CD14-positive monocyte (primary cell): ENCODE measurements around the gene APC2. TPM values are rescaled to one million over a fixed set of nuclear protein-coding genes. Genes with fewer than 3 reads are reported as not detected.

Source experiments
- DNase-seq, 3 donors: peaks; one replicate each; pipeline ENCODE4 v3.0.0-alpha.2; 2011 to 2022
- H2AFZ ChIP-seq: 2 replicates; pipeline ENCODE4 v1.6.0; 2012; ENCODE audit warnings: mild to moderate bottlenecking, low read depth, low read length, inconsistent platforms; ENCODE audit not compliant: insufficient read depth, poor library complexity, severe bottlenecking
- H3K27ac ChIP-seq, 2 donors: 1 replicate in 1 of 2; 2 replicates in 1 of 2; pipeline ENCODE4 v1.5.1; 2012 to 2013; ENCODE audit warnings: low read length in 2 of 2, control low read depth in 1 of 2, inconsistent platforms in 1 of 2, low read depth in 1 of 2, mild to moderate bottlenecking in 1 of 2
- H3K27me3 ChIP-seq, 2 donors: one replicate each; pipeline versions ENCODE4 v1.6.0 to v1.6.1; 2011 to 2013; ENCODE audit warnings: low read length in 2 of 2; ENCODE audit not compliant: control insufficient read depth in 2 of 2, insufficient read depth in 2 of 2
- H3K36me3 ChIP-seq, 2 donors: replicated peaks in 1 of 2; 1 replicate in 1 of 2; 2 replicates in 1 of 2; pipeline versions ENCODE4 v1.5.1 to v1.6.1; 2012 to 2013; ENCODE audit warnings: low read length in 2 of 2, control low read depth in 1 of 2, inconsistent platforms in 1 of 2, mild to moderate bottlenecking in 1 of 2; ENCODE audit not compliant: insufficient read depth in 2 of 2, control insufficient read depth in 1 of 2
- H3K4me1 ChIP-seq, 2 donors: 1 replicate in 1 of 2; 2 replicates in 1 of 2; pipeline versions ENCODE4 v1.5.1 to v1.6.1; 2012 to 2013; ENCODE audit warnings: low read length in 2 of 2, control low read depth in 1 of 2, inconsistent platforms in 1 of 2, mild to moderate bottlenecking in 1 of 2, moderate library complexity in 1 of 2; ENCODE audit not compliant: insufficient read depth in 2 of 2, control insufficient read depth in 1 of 2
- H3K4me2 ChIP-seq: replicated peaks from 2 replicates; pipeline ENCODE3; 2012; ENCODE audit warnings: low read length, moderate library complexity, mild to moderate bottlenecking; ENCODE audit not compliant: poor library complexity, severe bottlenecking; ENCODE audit errors: extremely low read depth
- H3K4me3 ChIP-seq, 3 experiments: fragments of 200-600 bp in 1 of 3; sonication (generic) in 1 of 3; replicated peaks in 1 of 3; 1 replicate in 2 of 3; 2 replicates in 1 of 3; pipeline ENCODE4 v1.5.1; 2011 to 2013; ENCODE audit warnings: low read length in 3 of 3, mild to moderate bottlenecking in 3 of 3, control low read depth in 2 of 3, low read depth in 2 of 3, inconsistent platforms in 1 of 3, moderate library complexity in 1 of 3
- H3K79me2 ChIP-seq: 2 replicates; pipeline ENCODE4 v1.6.0; 2012; ENCODE audit warnings: mild to moderate bottlenecking, control low read depth, inconsistent platforms, low read length, moderate library complexity; ENCODE audit not compliant: insufficient read depth
- H3K9ac ChIP-seq: 2 replicates; pipeline ENCODE4 v1.6.0; 2017; ENCODE audit warnings: low read length, mild to moderate bottlenecking; ENCODE audit not compliant: insufficient read depth, poor library complexity, severe bottlenecking
- H3K9me3 ChIP-seq, 2 donors: replicated peaks in 1 of 2; 1 replicate in 1 of 2; 2 replicates in 1 of 2; pipeline versions ENCODE4 v1.5.1 to v1.6.1; 2012 to 2013; ENCODE audit warnings: low read length in 2 of 2, control low read depth in 1 of 2; ENCODE audit not compliant: control insufficient read depth in 1 of 2, insufficient read depth in 1 of 2
- H4K20me1 ChIP-seq: 2 replicates; pipeline ENCODE4 v1.6.0; 2012; ENCODE audit warnings: mild to moderate bottlenecking, low read length, control low read depth, moderate library complexity; ENCODE audit not compliant: insufficient read depth
- H3K27ac Mint-ChIP-seq, 7 donors: one replicate each; pipeline ENCODE4 v1.8.0; 2020; ENCODE audit warnings: mild to moderate bottlenecking in 7 of 7, mixed read lengths in 7 of 7, moderate library complexity in 6 of 7, inconsistent platforms in 2 of 7
- H3K27me3 Mint-ChIP-seq, 3 donors: one replicate each; pipeline ENCODE4 v1.8.0; 2021 to 2022; ENCODE audit warnings: low read depth in 3 of 3, mild to moderate bottlenecking in 3 of 3, mixed read lengths in 3 of 3, moderate library complexity in 3 of 3, inconsistent platforms in 1 of 3
- H3K36me3 Mint-ChIP-seq, 2 donors: one replicate each; pipeline ENCODE4 v1.8.0; 2020; ENCODE audit warnings: mixed read lengths in 2 of 2, inconsistent platforms in 1 of 2, mild to moderate bottlenecking in 1 of 2
- H3K4me1 Mint-ChIP-seq: one replicate; pipeline ENCODE4 v1.8.0; 2020; ENCODE audit warnings: mild to moderate bottlenecking, mixed read lengths
- H3K4me3 Mint-ChIP-seq, 2 donors: one replicate each; pipeline ENCODE4 v1.8.0; 2020; ENCODE audit warnings: mild to moderate bottlenecking in 2 of 2, mixed read lengths in 2 of 2, moderate library complexity in 1 of 2
- H3K9me3 Mint-ChIP-seq, 7 donors: one replicate each; pipeline ENCODE4 v1.8.0; 2020 to 2022; ENCODE audit warnings: mixed read lengths in 7 of 7, mild to moderate bottlenecking in 6 of 7, moderate library complexity in 6 of 7, inconsistent platforms in 2 of 7
- CTCF ChIP-seq: fragments of 200-600 bp; IDR thresholded peaks from one replicate; pipeline ENCODE4 v1.8.0; 2022; ENCODE audit warnings: antibody characterized with exemption, mild to moderate bottlenecking
- WGBS: methylation state at CpG from one replicate; pipeline ENCODE4 v1.1.5; 2013; ENCODE audit warnings: missing lambda C conversion rate; ENCODE audit not compliant: insufficient coverage; 5-methylcytosine and 5-hydroxymethylcytosine counted together
- intact Hi-C, 2 donors: fragments of 100-400 bp; cut with micrococcal nuclease; formaldehyde crosslinking; loops; one replicate each; pipeline versions ENCODE4 v1.15.0 to v1.15.1; 2023
- polyA plus RNA-seq, 3 donors: library from polyadenylated mRNA; depleted of rRNA in 1 of 3; unstranded in 2 of 3; stranded (reverse) in 1 of 3; fragments of 300-500 nt in 2 of 3; fragments of >200 nt in 1 of 3; fragmentation: Illumina TruSeq in 2 of 3; gene quantifications; 1 replicate in 2 of 3; 2 replicates in 1 of 3; pipeline ENCODE4 v1.2.3, GENCODE V29; 2012 to 2021

APC2 gene
- polyA plus RNA-seq, 3 donors: 0.04 TPM; not detected in 2

GRCh38 chr19:1424192-1424955, 25.5 kb upstream of the APC2 start:
- peak overlapping the region in 1 of 7 donors; percentile 73 for H3K27ac Mint-ChIP-seq
- no peaks in the 10 kb centered on the region for H3K27me3 Mint-ChIP-seq
- Histone ChIP-seq H2AFZ (no peak overlapping the region), H3K36me3 (peaks cover 91 to 97% of the 10 kb centered on the region in 2 donors), H3K9me3 (no peaks in the 10 kb centered on the region), H3K4me2 (no peak overlapping the region), H3K4me3 (no peak overlapping the region), H3K79me2 (peaks cover 43% of the 10 kb centered on the region), H3K9ac (no peak overlapping the region), H3K27ac (no peak overlapping the region), H3K27me3 (no peaks in the 10 kb centered on the region), H4K20me1 (peaks cover 95% of the 10 kb centered on the region), H3K4me1 (no peaks in the 10 kb centered on the region)
- DNase-seq: no peak
- no peaks in the 10 kb centered on the region for H3K4me1 Mint-ChIP-seq
- H3K4me3 Mint-ChIP-seq: no peak overlapping the region
- peaks cover 58 to 85% of the 10 kb centered on the region in 2 donors for H3K36me3 Mint-ChIP-seq
- intact Hi-C loops: no loop called here
- 97% methylated on average over 22 of the region's 42 CpGs for WGBS
- no peak for TF ChIP-seq CTCF
- no peaks in the 10 kb centered on the region for H3K9me3 Mint-ChIP-seq

GRCh38 chr19:1425102-1425837, 24.7 kb upstream of the APC2 start:
- Mint-ChIP-seq H3K4me1 (no peaks in the 10 kb centered on the region), H3K4me3 (no peak overlapping the region), H3K9me3 (no peaks in the 10 kb centered on the region), H3K27ac (no peak overlapping the region), H3K36me3 (peaks cover 58 to 85% of the 10 kb centered on the region in 2 donors), H3K27me3 (no peaks in the 10 kb centered on the region)
- 91% methylated on average over 28 of the region's 33 CpGs for whole genome bisulfite sequencing
- DNase-seq: no peak
- no peak for TF ChIP-seq CTCF
- Histone ChIP-seq H3K9me3 (no peaks in the 10 kb centered on the region), H3K4me1 (no peaks in the 10 kb centered on the region), H3K27ac (no peak overlapping the region), H3K36me3 (peaks cover 89 to 97% of the 10 kb centered on the region in 2 donors), H3K4me2 (no peak overlapping the region), H3K9ac (no peak overlapping the region), H4K20me1 (peaks cover 94% of the 10 kb centered on the region), H3K4me3 (no peak overlapping the region), H3K27me3 (no peaks in the 10 kb centered on the region), H2AFZ (no peak overlapping the region), H3K79me2 (peaks cover 39% of the 10 kb centered on the region)
- intact Hi-C loops: no loop called here
